Smooth muscle cell (in vitro differentiated cells): ENCODE measurements around the gene CTIF. TPM values are rescaled to one million over a fixed set of nuclear protein-coding genes. Genes with fewer than 3 reads are reported as not detected.

ENCODE experiments used
- DNase-seq: peaks from one replicate; lab custom pipeline; 2025; ENCODE audit not compliant: unreplicated experiment; lab: John Stamatoyannopoulos, UW
- H2AFZ ChIP-seq: fragments of 200-600 bp; sonication (generic); 2 replicates; pipeline ENCODE4 v1.6.0; 2016; ENCODE audit warnings: antibody characterized with exemption, low read depth, mild to moderate bottlenecking
- H3F3A ChIP-seq: fragments of 200-600 bp; sonication (generic); 2 replicates; pipeline ENCODE4 v1.6.0; 2017; ENCODE audit warnings: antibody characterized with exemption, low read depth
- H3K27ac ChIP-seq: fragments of 200-600 bp; sonication (generic); 2 replicates; pipeline ENCODE4 v1.5.1; 2016; ENCODE audit warnings: low read depth, mild to moderate bottlenecking
- H3K27me3 ChIP-seq: fragments of 200-600 bp; sonication (generic); 2 replicates; pipeline ENCODE4 v1.6.1; 2016; ENCODE audit warnings: low read depth, mild to moderate bottlenecking
- H3K36me3 ChIP-seq: fragments of 200-600 bp; sonication (generic); 2 replicates; pipeline ENCODE4 v1.5.1; 2016; ENCODE audit warnings: low read depth
- H3K4me1 ChIP-seq: fragments of 200-600 bp; sonication (generic); 2 replicates; pipeline ENCODE4 v1.5.1; 2016; ENCODE audit warnings: low read depth
- H3K4me2 ChIP-seq: fragments of 200-600 bp; sonication (generic); 2 replicates; pipeline ENCODE4 v1.6.0; 2016; ENCODE audit warnings: mild to moderate bottlenecking
- H3K4me3 ChIP-seq: fragments of 200-600 bp; sonication (generic); 2 replicates; pipeline ENCODE4 v1.5.1; 2016; ENCODE audit warnings: mild to moderate bottlenecking
- H3K79me2 ChIP-seq: fragments of 200-600 bp; sonication (generic); 2 replicates; pipeline ENCODE4 v1.6.0; 2016; ENCODE audit warnings: low read depth, mild to moderate bottlenecking
- H3K9ac ChIP-seq: fragments of 200-600 bp; sonication (generic); 2 replicates; pipeline ENCODE4 v1.6.0; 2016; ENCODE audit warnings: low read depth
- H3K9me3 ChIP-seq: fragments of 200-600 bp; sonication (generic); replicated peaks from 2 replicates; pipeline ENCODE4 v1.5.1; 2016; ENCODE audit warnings: low read depth
- H4K20me1 ChIP-seq: fragments of 200-600 bp; sonication (generic); 2 replicates; pipeline ENCODE4 v1.6.0; 2016; ENCODE audit warnings: low read depth
- CTCF ChIP-seq: fragments of 200-600 bp; sonication (generic); IDR thresholded peaks from 2 replicates; pipeline ENCODE4 v1.5.1; 2017; ENCODE audit warnings: borderline replicate concordance, mild to moderate bottlenecking, antibody characterized with exemption; ENCODE audit not compliant: insufficient read depth, poor library complexity, severe bottlenecking
- WGBS: methylation state at CpG from one replicate; pipeline ENCODE4 v1.1.7; 2016; ENCODE audit warnings: low lambda C conversion rate; 5-methylcytosine and 5-hydroxymethylcytosine counted together
- polyA plus RNA-seq: library from polyadenylated mRNA; unstranded; fragments of >200 nt; fragmentation: Nextera tagmentation; extraction: Ambion mirVana; gene quantifications from 2 replicates; pipeline ENCODE4 v1.2.1, GENCODE V29; 2016
- total RNA-seq: library from RNA; depleted of rRNA; stranded (reverse); fragments of >200 nt; gene quantifications from 2 replicates; pipeline ENCODE4 v1.2.3, GENCODE V29; 2014

Gene CTIF
- total and polyA plus RNA-seq, 2 experiments from 2014 or later = 22.2 to 25.3 TPM

- Histone ChIP-seq H3K36me3 (no peaks in the 10 kb centered on the region), H3K4me1 (peaks cover 6% of the 10 kb centered on the region), H3K79me2 (peaks cover 6% of the 10 kb centered on the region), H3K27me3 (no peaks in the 10 kb centered on the region), H2AFZ (no peak overlapping the region), H3K27ac (no peak overlapping the region), H3K9ac (no peak overlapping the region), H3K4me3 (no peak overlapping the region), H3F3A (peaks cover 6% of the 10 kb centered on the region), H3K4me2 (no peak overlapping the region), H3K9me3 (no peaks in the 10 kb centered on the region), H4K20me1 (no peaks in the 10 kb centered on the region)
- 87% methylated on average over 8 of the region's 8 CpGs for WGBS
- TF ChIP-seq CTCF = no peak
- DNase-seq = no peak
Measured at GRCh38 chr18:48735080-48735676, 196.3 kb downstream of the CTIF start.

GRCh38 chr18:48735681-48736255 lies 196.9 kb downstream of the CTIF start:
- peaks cover 12% of the 10 kb centered on the region for H3K79me2 ChIP-seq
- no peak overlapping the region for H3K4me2 ChIP-seq
- H3K9me3 ChIP-seq = no peaks in the 10 kb centered on the region
- no peaks in the 10 kb centered on the region for H4K20me1 ChIP-seq
- no peak overlapping the region for H3K9ac ChIP-seq
- WGBS = 82% methylated on average over 14 of the region's 14 CpGs
- peaks cover 6% of the 10 kb centered on the region for H3K4me1 ChIP-seq
- DNase-seq = no peak
- H3K27ac ChIP-seq = peak overlapping the region; percentile 9
- no peak for TF ChIP-seq CTCF
- H3F3A ChIP-seq = peaks cover 6% of the 10 kb centered on the region
- no peaks in the 10 kb centered on the region for H3K36me3 ChIP-seq
- no peak overlapping the region for H2AFZ ChIP-seq
- H3K27me3 ChIP-seq = no peaks in the 10 kb centered on the region
- no peak overlapping the region for H3K4me3 ChIP-seq

DNA sequence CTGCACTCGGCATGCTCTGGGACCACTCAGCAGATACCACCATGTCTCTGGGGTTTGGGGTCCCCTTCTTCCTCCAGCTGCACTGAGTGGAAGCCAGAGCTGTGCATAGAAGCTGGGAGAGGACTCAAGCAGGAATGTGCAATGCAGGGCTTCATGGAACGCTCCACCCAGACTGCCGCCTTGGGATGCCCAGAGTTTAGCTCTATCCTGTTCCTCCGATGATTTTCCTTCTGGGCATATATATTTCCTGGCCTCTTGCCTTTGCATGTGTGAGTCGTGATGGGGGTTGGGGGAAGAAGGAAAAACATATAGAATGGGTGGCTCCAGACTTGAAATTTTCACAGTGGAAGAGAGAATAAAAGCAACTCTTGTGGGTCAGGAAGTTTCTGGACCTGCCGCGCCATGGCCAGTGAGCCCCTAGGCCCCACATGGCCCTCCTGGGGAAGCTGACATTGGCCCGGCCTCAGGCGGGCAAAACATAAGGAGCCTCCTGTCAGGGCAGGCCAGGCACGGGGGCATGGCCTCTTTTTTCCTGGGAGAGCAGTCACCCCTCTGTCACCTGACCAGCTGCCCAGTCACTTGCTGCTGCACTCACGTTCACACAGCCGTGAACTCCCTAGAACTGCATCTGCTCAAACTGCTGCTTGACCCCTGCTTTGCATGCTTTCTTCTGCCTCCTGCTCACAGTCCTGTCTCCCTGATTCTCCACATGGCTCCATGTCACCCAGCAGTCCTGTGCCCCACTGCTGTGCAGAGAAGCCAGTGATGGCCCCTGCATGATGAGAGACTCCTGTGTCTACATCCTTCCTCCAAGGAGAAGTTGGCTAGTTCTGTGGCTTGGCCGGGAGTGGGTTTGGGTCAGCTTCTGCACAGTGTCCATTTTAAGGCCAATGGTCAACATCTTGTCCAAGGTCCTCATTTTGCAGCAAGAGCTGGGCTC lies 197.8 kb downstream of the CTIF start:
- TF ChIP-seq CTCF = no peak
- H3K9me3 ChIP-seq = no peaks in the 10 kb centered on the region
- H2AFZ ChIP-seq = no peak overlapping the region
- no peaks in the 10 kb centered on the region for H3K36me3 ChIP-seq
- H3K4me2 ChIP-seq = no peak overlapping the region
- peak overlapping the region; percentile 9 for H3K27ac ChIP-seq
- H3K9ac ChIP-seq = no peak overlapping the region
- H3K27me3 ChIP-seq = no peaks in the 10 kb centered on the region
- H4K20me1 ChIP-seq = no peaks in the 10 kb centered on the region
- H3K4me3 ChIP-seq = no peak overlapping the region
- H3F3A ChIP-seq = no peaks in the 10 kb centered on the region
- H3K79me2 ChIP-seq = peaks cover 12% of the 10 kb centered on the region
- H3K4me1 ChIP-seq = peaks cover 6% of the 10 kb centered on the region
- no peak for DNase-seq
- WGBS = 85% methylated on average over 13 of the region's 13 CpGs
